Endothelial cell of hepatic sinusoid (primary cell): ENCODE results near the gene IFNL3.

ENCODE experiments used
- in situ Hi-C: cut with HindIII; loops from 2 replicates; pipeline ENCODE4 v1.10.0; 2017; ENCODE audit warnings: low sequenced_read_pairs

Gene IFNL3

GRCh38 chr19:39194832-39195542, 49.8 kb downstream of the IFNL3 start:
- in situ Hi-C loops, result no loop called here

GRCh38 chr19:39193803-39194202, 51.0 kb downstream of the IFNL3 start:
- in situ Hi-C loops, result no loop called here
